HEK293T (cell line): ENCODE data around the gene SLC13A5.

Experiments used
- CTCF ChIA-PET: fragments of 350-600 bp; formaldehyde crosslinking; extraction: SDS; loops from one replicate; lab custom pipeline; 2021; ENCODE audit warnings: antibody characterized with exemption, inconsistent platforms; lab: Yijun Ruan, JAX
- POLR2A ChIA-PET: fragments of 350-600 bp; formaldehyde crosslinking; extraction: SDS; loops from one replicate; lab custom pipeline; 2020; ENCODE audit warnings: antibody characterized with exemption, inconsistent platforms; lab: Yijun Ruan, JAX
- DNase-seq: peaks from one replicate; pipeline ENCODE4 v3.0.0; 2012; ENCODE audit warnings: mixed read lengths; ENCODE audit errors: extremely low spot score
- ARNT ChIP-seq: fragments of 450-650 bp; IDR thresholded peaks from 2 replicates; pipeline ENCODE4 v1.6.1; 2017; ENCODE audit warnings: mild to moderate bottlenecking
- BHLHE40 ChIP-seq: fragments of 450-650 bp; IDR thresholded peaks from 2 replicates; pipeline ENCODE4 v1.6.1; 2016; ENCODE audit warnings: mild to moderate bottlenecking, moderate library complexity, borderline replicate concordance
- CTBP1 ChIP-seq: fragments of 450-650 bp; IDR thresholded peaks from 2 replicates; pipeline ENCODE4 v1.6.1; 2016; ENCODE audit warnings: borderline replicate concordance
- ELF4 ChIP-seq: fragments of 450-650 bp; IDR thresholded peaks from 2 replicates; pipeline ENCODE4 v1.6.1; 2017; ENCODE audit warnings: antibody characterized with exemption
- FOXA1 ChIP-seq: fragments of 450-650 bp; IDR thresholded peaks from 2 replicates; pipeline ENCODE4 v1.6.1; 2016; ENCODE audit warnings: mild to moderate bottlenecking
- FOXK2 ChIP-seq: fragments of 450-650 bp; IDR thresholded peaks from 2 replicates; pipeline ENCODE4 v1.6.1; 2016; ENCODE audit warnings: mild to moderate bottlenecking
- FOXM1 ChIP-seq: fragments of 450-650 bp; IDR thresholded peaks from 2 replicates; pipeline ENCODE4 v1.6.1; 2017; ENCODE audit warnings: mild to moderate bottlenecking, borderline replicate concordance
- HDGF ChIP-seq: fragments of 450-650 bp; IDR thresholded peaks from 2 replicates; pipeline ENCODE4 v1.6.1; 2017; ENCODE audit warnings: antibody characterized with exemption, borderline replicate concordance
- L3MBTL2 ChIP-seq: fragments of 450-650 bp; conservative IDR thresholded peaks from 2 replicates; pipeline ENCODE4 v1.6.1; 2016; ENCODE audit warnings: mild to moderate bottlenecking
- LEF1 ChIP-seq: fragments of 450-650 bp; IDR thresholded peaks from 2 replicates; pipeline ENCODE4 v1.6.1; 2017; ENCODE audit warnings: mild to moderate bottlenecking, borderline replicate concordance
- NFRKB ChIP-seq: fragments of 450-650 bp; IDR thresholded peaks from 2 replicates; pipeline ENCODE4 v1.6.1; 2016; ENCODE audit warnings: mild to moderate bottlenecking, moderate library complexity
- PKNOX1 ChIP-seq: fragments of 450-650 bp; IDR thresholded peaks from 2 replicates; pipeline ENCODE4 v1.6.1; 2016
- SP1 ChIP-seq: fragments of 450-650 bp; IDR thresholded peaks from 2 replicates; pipeline ENCODE4 v1.6.1; 2017
- SUZ12 ChIP-seq: fragments of 450-650 bp; IDR thresholded peaks from 2 replicates; pipeline ENCODE4 v1.6.1; 2016; ENCODE audit warnings: mild to moderate bottlenecking
- TARDBP ChIP-seq: fragments of 450-650 bp; IDR thresholded peaks from 2 replicates; pipeline ENCODE4 v1.6.1; 2016
- ZNF384 ChIP-seq: fragments of 450-650 bp; IDR thresholded peaks from 2 replicates; pipeline ENCODE4 v1.6.1; 2016

SLC13A5 gene

GRCh38 chr17:6677158-6677831 lies 35.9 kb downstream of the SLC13A5 start:
- CTCF ChIA-PET = interaction anchor here (0.6 to 1.4 kb wide), 3 partner anchors 166 to 1395 kb away, joined by 3 to 5 read pairs (median 3); partner anchors contain the start of gene RABEP1
- DNase-seq = peak; percentile 70
- TF ChIP-seq FOXM1 (no peak), L3MBTL2 (peak; percentile 32; the same call in 1 of the 2 replicates)
- POLR2A ChIA-PET = no interaction called here

- DNase-seq = no peak
- ChIA-PET POLR2A (no interaction called here), CTCF (interaction anchor here (0.7 to 1.4 kb wide), 2 partner anchors 166 to 234 kb away, joined by 3 to 5 read pairs; no protein-coding TSS in a partner anchor)
- TF ChIP-seq ZNF384 = no peak
- TF ChIP-seq ELF4 = no peak
- TF ChIP-seq BHLHE40 = no peak
- no peak for TF ChIP-seq SUZ12
- TF ChIP-seq SP1 = no peak
- TF ChIP-seq LEF1 = no peak
- no peak for TF ChIP-seq NFRKB
- no peak for TF ChIP-seq ARNT
- TF ChIP-seq FOXA1 = no peak
- TF ChIP-seq PKNOX1 = no peak
- TF ChIP-seq HDGF = no peak
- no peak for TF ChIP-seq CTBP1
- no peak for TF ChIP-seq TARDBP
These were observed 36.4 kb downstream of the SLC13A5 start for GRCh38 chr17:6676802-6677157.

- CTCF ChIA-PET = no interaction called here
- TF ChIP-seq BHLHE40 = no peak
- DNase-seq = no peak
- POLR2A ChIA-PET = no interaction called here
These were observed 37.9 kb downstream of the SLC13A5 start for GRCh38 chr17:6675201-6675825.

GRCh38 chr17:6674586-6674985 lies 38.6 kb downstream of the SLC13A5 start:
- ChIA-PET CTCF (no interaction called here), POLR2A (no interaction called here)
- no peak for DNase-seq
- TF ChIP-seq ARNT (no peak), PKNOX1 (no peak), FOXM1 (no peak), HDGF (no peak), NFRKB (no peak), L3MBTL2 (no peak), SP1 (no peak), ELF4 (no peak), SUZ12 (no peak), LEF1 (no peak), TARDBP (no peak)

GRCh38 chr17:6671431-6671830 lies 41.7 kb downstream of the SLC13A5 start:
- ChIA-PET POLR2A (no interaction called here), CTCF (no interaction called here)
- no peak for TF ChIP-seq FOXA1
- TF ChIP-seq ARNT = no peak
- no peak for TF ChIP-seq BHLHE40
- TF ChIP-seq SUZ12 = no peak
- TF ChIP-seq PKNOX1 = no peak
- TF ChIP-seq FOXK2 = no peak
- no peak for TF ChIP-seq SP1
- TF ChIP-seq NFRKB = no peak
- TF ChIP-seq LEF1 = no peak
- TF ChIP-seq CTBP1 = no peak
- no peak for TF ChIP-seq HDGF
- TF ChIP-seq ELF4 = no peak
- TF ChIP-seq ZNF384 = no peak
- no peak for TF ChIP-seq FOXM1
- TF ChIP-seq L3MBTL2 = no peak
- TF ChIP-seq TARDBP = no peak
- DNase-seq = no peak

- CTCF ChIA-PET = no interaction called here
These were observed 42.2 kb downstream of the SLC13A5 start for GRCh38 chr17:6670999-6671398.

More at GRCh38 chr17:6670999-6671398, 42.2 kb downstream of the SLC13A5 start:
- POLR2A ChIA-PET = no interaction called here
- no peak for DNase-seq
- no peak for TF ChIP-seq FOXA1
- no peak for TF ChIP-seq LEF1
- no peak for TF ChIP-seq ZNF384
- no peak for TF ChIP-seq TARDBP
- TF ChIP-seq HDGF = no peak
- no peak for TF ChIP-seq SUZ12
- no peak for TF ChIP-seq NFRKB
- no peak for TF ChIP-seq BHLHE40
- no peak for TF ChIP-seq FOXM1
- TF ChIP-seq ARNT = no peak
- no peak for TF ChIP-seq ELF4
- no peak for TF ChIP-seq FOXK2
- no peak for TF ChIP-seq SP1
- TF ChIP-seq PKNOX1 = no peak
- no peak for TF ChIP-seq L3MBTL2
- no peak for TF ChIP-seq CTBP1
